Thymus (tissue), 11 donors: Measurements from ENCODE around the gene PEX3. TPM values are rescaled to one million over a fixed set of nuclear protein-coding genes. Genes with fewer than 3 reads are reported as not detected.

Source experiments
- DNase-seq, 9 donors: peaks; one replicate each; pipeline ENCODE4 v3.0.0-alpha.2; 2013; ENCODE audit warnings: low spot score in 9 of 9, low read depth in 6 of 9, missing footprints in 1 of 9
- H3K27ac ChIP-seq, 2 donors: one replicate each; pipeline ENCODE4 v1.5.1; 2013; ENCODE audit warnings: control low read depth in 1 of 2, low read depth in 1 of 2, low read length in 1 of 2, mild to moderate bottlenecking in 1 of 2, moderate library complexity in 1 of 2
- H3K27me3 ChIP-seq, 2 donors: one replicate each; pipeline ENCODE4 v1.5.1; 2013; ENCODE audit warnings: low read length in 1 of 2; ENCODE audit not compliant: control insufficient read depth in 2 of 2, insufficient read depth in 1 of 2
- H3K36me3 ChIP-seq, 2 donors: one replicate each; pipeline ENCODE4 v1.5.1; 2013; ENCODE audit warnings: low read length in 1 of 2, mild to moderate bottlenecking in 1 of 2, moderate library complexity in 1 of 2; ENCODE audit not compliant: control insufficient read depth in 2 of 2, insufficient read depth in 2 of 2
- H3K4me1 ChIP-seq, 2 donors: one replicate each; pipeline ENCODE4 v1.5.1; 2013; ENCODE audit warnings: low read length in 2 of 2; ENCODE audit not compliant: control insufficient read depth in 2 of 2, insufficient read depth in 2 of 2
- H3K4me3 ChIP-seq, 2 donors: one replicate each; pipeline ENCODE4 v1.5.1; 2013; ENCODE audit warnings: low read length in 2 of 2, control low read depth in 1 of 2, mild to moderate bottlenecking in 1 of 2
- H3K9me3 ChIP-seq, 2 donors: one replicate each; pipeline ENCODE4 v1.5.1; 2013; ENCODE audit warnings: low read length in 1 of 2, mild to moderate bottlenecking in 1 of 2; ENCODE audit not compliant: control insufficient read depth in 2 of 2, insufficient read depth in 1 of 2
- WGBS: extraction: QIAGEN DNeasy Blood & Tissue Kit; methylation state at CpG from one replicate; pipeline ENCODE4 v1.1.7; 2013; 5-methylcytosine and 5-hydroxymethylcytosine counted together
- polyA plus RNA-seq: library from polyadenylated mRNA; stranded (reverse); fragments of 200-250 nt; gene quantifications from one replicate; pipeline ENCODE4 v1.2.3, GENCODE V29; 2013
- total RNA-seq: library from RNA; stranded (reverse); fragments of 120-200 nt; gene quantifications from one replicate; pipeline ENCODE4 v1.2.4, GENCODE V29; 2013
- donor health status: healthy.

The PEX3 gene
- total and polyA plus RNA-seq, 2 donors: 19.4 to 21.5 TPM

GRCh38 chr6:143522039-143522600 is 71.5 kb downstream of the PEX3 start:
- Histone ChIP-seq H3K4me1 (no peaks in the 10 kb centered on the region), H3K9me3 (no peaks in the 10 kb centered on the region), H3K27ac (no peak overlapping the region), H3K4me3 (no peak overlapping the region), H3K36me3 (no peaks in the 10 kb centered on the region), H3K27me3 (no peaks in the 10 kb centered on the region)
- WGBS: 96% methylated on average over 8 of the region's 8 CpGs
- DNase-seq: no peak

- no peak overlapping the region for H3K4me3 ChIP-seq
- H3K27ac ChIP-seq: no peak overlapping the region
- no peaks in the 10 kb centered on the region for H3K36me3 ChIP-seq
- H3K9me3 ChIP-seq: no peaks in the 10 kb centered on the region
- no peaks in the 10 kb centered on the region for H3K27me3 ChIP-seq
- peaks cover 0 to 5% of the 10 kb centered on the region in 2 donors for H3K4me1 ChIP-seq
- no peak for DNase-seq
- 97% methylated on average over 1 of the region's 1 CpG for WGBS
These were observed 74.8 kb downstream of the PEX3 start for GRCh38 chr6:143525356-143525755.

- Histone ChIP-seq H3K4me3 (no peak overlapping the region), H3K36me3 (no peaks in the 10 kb centered on the region), H3K27ac (no peak overlapping the region), H3K27me3 (no peaks in the 10 kb centered on the region), H3K4me1 (peaks cover 0 to 9% of the 10 kb centered on the region in 2 donors), H3K9me3 (no peaks in the 10 kb centered on the region)
- no peak for DNase-seq
- 89% methylated on average over 1 of the region's 1 CpG for WGBS
These were observed 77.1 kb downstream of the PEX3 start for GRCh38 chr6:143527677-143528076.

GRCh38 chr6:143528164-143528811 is 77.7 kb downstream of the PEX3 start:
- Histone ChIP-seq H3K27me3 (no peaks in the 10 kb centered on the region), H3K36me3 (no peaks in the 10 kb centered on the region), H3K27ac (peak overlapping the region; percentile 10 to 37), H3K4me3 (no peak overlapping the region), H3K4me1 (peaks cover 0 to 9% of the 10 kb centered on the region in 2 donors), H3K9me3 (no peaks in the 10 kb centered on the region)
- WGBS: 85% methylated on average over 7 of the region's 7 CpGs
- DNase-seq: peak in 1 of 9 donors; percentile 33

- WGBS: 74% methylated on average over 2 of the region's 2 CpGs
- Histone ChIP-seq H3K27ac (no peak overlapping the region), H3K27me3 (no peaks in the 10 kb centered on the region), H3K4me3 (no peak overlapping the region), H3K9me3 (no peaks in the 10 kb centered on the region), H3K36me3 (no peaks in the 10 kb centered on the region), H3K4me1 (peaks cover 0 to 9% of the 10 kb centered on the region in 2 donors)
- no peak for DNase-seq
These were observed 78.5 kb downstream of the PEX3 start for GRCh38 chr6:143529095-143529494.

GRCh38 chr6:143531720-143532499 is 81.3 kb downstream of the PEX3 start:
- H3K4me1 ChIP-seq: peaks cover 0 to 9% of the 10 kb centered on the region in 2 donors
- DNase-seq: no peak
- no peaks in the 10 kb centered on the region for H3K36me3 ChIP-seq
- 76% methylated on average over 5 of the region's 5 CpGs for WGBS
- H3K4me3 ChIP-seq: no peak overlapping the region
- no peak overlapping the region for H3K27ac ChIP-seq
- H3K27me3 ChIP-seq: peaks cover 1 to 10% of the 10 kb centered on the region in 2 donors
- H3K9me3 ChIP-seq: no peaks in the 10 kb centered on the region

GRCh38 chr6:143535189-143535614 is 84.6 kb downstream of the PEX3 start:
- 99% methylated on average over 5 of the region's 5 CpGs for WGBS
- Histone ChIP-seq H3K9me3 (no peaks in the 10 kb centered on the region), H3K27me3 (peaks cover 3 to 20% of the 10 kb centered on the region in 2 donors), H3K36me3 (no peaks in the 10 kb centered on the region), H3K4me3 (no peak overlapping the region), H3K4me1 (peaks cover 2 to 12% of the 10 kb centered on the region in 2 donors), H3K27ac (no peak overlapping the region)
- DNase-seq: no peak

- peaks cover 3 to 20% of the 10 kb centered on the region in 2 donors for H3K27me3 ChIP-seq
- peak in 3 of 9 donors; percentile 15 to 52 (median 33) for DNase-seq
- 4% methylated on average over 27 of the region's 27 CpGs for WGBS
- H3K36me3 ChIP-seq: no peaks in the 10 kb centered on the region
- H3K4me1 ChIP-seq: peaks cover 2 to 12% of the 10 kb centered on the region in 2 donors
- H3K9me3 ChIP-seq: no peaks in the 10 kb centered on the region
- H3K27ac ChIP-seq: peak overlapping the region in 1 of 2 donors; percentile 60
- H3K4me3 ChIP-seq: peak overlapping the region; percentile 33 to 82
These were observed 85.9 kb downstream of the PEX3 start for GRCh38 chr6:143536461-143536865.
